Vagina (tissue), 2 donors: ENCODE results near the gene ATP4B. TPM values are rescaled to one million over a fixed set of nuclear protein-coding genes. Genes with fewer than 3 reads are reported as not detected.

Experiments used
- DNase-seq, 2 donors: peaks; one replicate each; pipeline ENCODE4 v3.0.0-alpha.2; 2017; ENCODE audit errors: extremely low spot score in 2 of 2
- H3K27ac ChIP-seq: fragments of 200-600 bp; sonication (generic); one replicate; pipeline ENCODE4 v1.5.1; 2019
- H3K27me3 ChIP-seq: fragments of 200-600 bp; sonication (generic); one replicate; pipeline ENCODE4 v1.5.1; 2019
- H3K36me3 ChIP-seq, 2 donors: fragments of 200-600 bp; sonication (generic); one replicate each; pipeline ENCODE4 v1.5.1; 2017 to 2019
- H3K4me1 ChIP-seq: fragments of 200-600 bp; sonication (generic); one replicate; pipeline ENCODE4 v1.5.1; 2019
- H3K4me3 ChIP-seq, 2 donors: fragments of 200-600 bp; sonication (generic); 1 replicate in 1 of 2; 2 replicates in 1 of 2; pipeline ENCODE4 v1.5.1; 2016 to 2019
- H3K9me3 ChIP-seq: fragments of 200-600 bp; sonication (generic); one replicate; pipeline ENCODE4 v1.5.1; 2019
- POLR2A ChIP-seq, 2 donors: fragments of 450-650 bp; IDR thresholded peaks; one replicate each; pipeline ENCODE4 v1.6.1; 2017; ENCODE audit warnings: antibody characterized with exemption in 2 of 2, mild to moderate bottlenecking in 2 of 2, moderate library complexity in 2 of 2
- POLR2AphosphoS5 ChIP-seq, 2 donors: sonication (generic); formaldehyde crosslinking; IDR thresholded peaks; one replicate each; pipeline ENCODE4 v1.9.0; 2017; ENCODE audit warnings: antibody characterized with exemption in 2 of 2, mild to moderate bottlenecking in 2 of 2, low read depth in 1 of 2; ENCODE audit not compliant: insufficient read depth in 1 of 2
- intact Hi-C: fragments of 100-400 bp; cut with DNase I; formaldehyde crosslinking; loops from one replicate; pipeline ENCODE4 v1.15.1; 2023
- total RNA-seq: library from RNA; depleted of rRNA; stranded (reverse); fragments of >200 nt; gene quantifications from one replicate; pipeline ENCODE4 v1.2.3, GENCODE V29; 2016
- TF ChIP-seq, protein P1 (sequence below), 3 experiments: fragments of 450-650 bp in 2 of 3; fragments of 200-600 bp in 1 of 3; sonication (generic) in 1 of 3; IDR thresholded peaks; one replicate each; pipeline ENCODE4 v1.5.1; 2017 to 2019; ENCODE audit warnings: antibody characterized with exemption in 3 of 3, mild to moderate bottlenecking in 2 of 3, moderate library complexity in 2 of 3

Gene ATP4B
- total RNA-seq, 1 donor from 2014 or later, result not detected

DNA sequence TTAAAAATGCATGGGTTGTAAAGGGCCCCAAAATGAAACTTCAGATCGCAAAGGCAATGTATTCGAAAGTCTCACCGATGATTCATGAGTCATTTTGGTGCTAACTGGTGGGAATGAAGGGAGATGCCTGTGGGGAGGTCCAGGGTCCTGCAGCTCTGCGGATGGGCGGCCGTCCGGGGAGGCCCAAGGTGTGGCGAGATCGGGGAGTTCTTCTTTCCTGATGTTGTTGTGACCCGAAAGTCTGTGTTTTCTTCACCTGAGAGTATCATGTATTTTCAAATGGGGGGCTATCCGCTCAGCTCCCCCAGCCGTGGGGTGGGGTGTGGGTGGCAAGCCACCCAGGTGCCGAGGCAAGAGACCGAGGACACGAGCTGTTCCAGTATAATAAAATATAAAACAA is 37.0 kb downstream of the ATP4B start:
- Histone ChIP-seq H3K36me3 (no peaks in the 10 kb centered on the region), H3K27ac (no peak overlapping the region), H3K4me1 (no peaks in the 10 kb centered on the region), H3K9me3 (no peaks in the 10 kb centered on the region), H3K27me3 (no peaks in the 10 kb centered on the region), H3K4me3 (no peak overlapping the region)
- DNase-seq, result no peak
- TF ChIP-seq, protein P1, sequence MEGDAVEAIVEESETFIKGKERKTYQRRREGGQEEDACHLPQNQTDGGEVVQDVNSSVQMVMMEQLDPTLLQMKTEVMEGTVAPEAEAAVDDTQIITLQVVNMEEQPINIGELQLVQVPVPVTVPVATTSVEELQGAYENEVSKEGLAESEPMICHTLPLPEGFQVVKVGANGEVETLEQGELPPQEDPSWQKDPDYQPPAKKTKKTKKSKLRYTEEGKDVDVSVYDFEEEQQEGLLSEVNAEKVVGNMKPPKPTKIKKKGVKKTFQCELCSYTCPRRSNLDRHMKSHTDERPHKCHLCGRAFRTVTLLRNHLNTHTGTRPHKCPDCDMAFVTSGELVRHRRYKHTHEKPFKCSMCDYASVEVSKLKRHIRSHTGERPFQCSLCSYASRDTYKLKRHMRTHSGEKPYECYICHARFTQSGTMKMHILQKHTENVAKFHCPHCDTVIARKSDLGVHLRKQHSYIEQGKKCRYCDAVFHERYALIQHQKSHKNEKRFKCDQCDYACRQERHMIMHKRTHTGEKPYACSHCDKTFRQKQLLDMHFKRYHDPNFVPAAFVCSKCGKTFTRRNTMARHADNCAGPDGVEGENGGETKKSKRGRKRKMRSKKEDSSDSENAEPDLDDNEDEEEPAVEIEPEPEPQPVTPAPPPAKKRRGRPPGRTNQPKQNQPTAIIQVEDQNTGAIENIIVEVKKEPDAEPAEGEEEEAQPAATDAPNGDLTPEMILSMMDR (IDR thresholded peaks at IDR 0.05), result no peak
- TF ChIP-seq POLR2AphosphoS5 (IDR thresholded peaks at IDR 0.05; ENCODE audit: insufficient read depth in 1 of 2, low read depth in 1 of 2), result no peak
- TF ChIP-seq POLR2A (IDR thresholded peaks at IDR 0.05), result no peak
- intact Hi-C loops, result no loop called here

DNA sequence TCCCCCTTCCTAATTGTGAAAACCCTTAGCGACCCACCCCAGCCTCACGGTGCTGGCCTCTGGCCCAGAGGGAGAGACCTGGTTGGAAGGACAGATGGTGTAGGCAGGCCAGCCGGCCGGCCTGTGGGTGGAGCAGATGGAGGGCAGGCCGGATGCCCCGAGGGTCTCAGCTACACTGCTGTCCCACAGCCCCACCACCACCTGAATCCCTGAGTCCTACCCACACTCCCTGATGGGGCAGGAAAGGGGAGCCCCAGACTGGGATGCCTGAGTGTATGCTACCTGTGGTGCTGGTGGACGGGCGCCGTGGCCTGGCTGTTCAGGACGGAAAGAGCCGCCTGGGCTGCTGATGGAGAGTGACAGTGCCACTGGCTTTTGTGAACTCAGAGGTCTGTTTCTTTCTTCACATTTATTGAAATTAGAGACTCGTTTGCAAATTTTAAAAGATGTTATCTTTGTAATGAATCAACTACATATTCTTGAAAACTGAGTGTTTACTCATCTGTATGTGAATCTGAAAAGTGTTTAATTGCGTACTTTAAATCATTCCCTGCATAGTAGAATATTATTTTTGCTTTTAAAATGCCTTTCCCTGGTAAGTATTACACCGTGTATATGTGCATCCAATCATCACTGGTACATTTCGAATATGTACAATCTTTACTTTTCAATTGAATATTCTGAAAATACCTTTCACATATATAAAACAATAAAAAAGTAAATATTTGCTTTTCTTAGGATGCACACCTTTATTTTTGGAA is 37.8 kb downstream of the ATP4B start:
- H3K4me3 ChIP-seq, result no peak overlapping the region
- no peak for TF ChIP-seq POLR2AphosphoS5 (IDR thresholded peaks at IDR 0.05; ENCODE audit: insufficient read depth in 1 of 2, low read depth in 1 of 2)
- TF ChIP-seq POLR2A (IDR thresholded peaks at IDR 0.05), result no peak
- TF ChIP-seq, protein P1 (IDR thresholded peaks at IDR 0.05), result no peak
- H3K9me3 ChIP-seq, result no peaks in the 10 kb centered on the region
- H3K36me3 ChIP-seq, result no peaks in the 10 kb centered on the region
- no peaks in the 10 kb centered on the region for H3K4me1 ChIP-seq
- intact Hi-C loops, result no loop called here
- no peak overlapping the region for H3K27ac ChIP-seq
- no peak for DNase-seq
- no peaks in the 10 kb centered on the region for H3K27me3 ChIP-seq

DNA sequence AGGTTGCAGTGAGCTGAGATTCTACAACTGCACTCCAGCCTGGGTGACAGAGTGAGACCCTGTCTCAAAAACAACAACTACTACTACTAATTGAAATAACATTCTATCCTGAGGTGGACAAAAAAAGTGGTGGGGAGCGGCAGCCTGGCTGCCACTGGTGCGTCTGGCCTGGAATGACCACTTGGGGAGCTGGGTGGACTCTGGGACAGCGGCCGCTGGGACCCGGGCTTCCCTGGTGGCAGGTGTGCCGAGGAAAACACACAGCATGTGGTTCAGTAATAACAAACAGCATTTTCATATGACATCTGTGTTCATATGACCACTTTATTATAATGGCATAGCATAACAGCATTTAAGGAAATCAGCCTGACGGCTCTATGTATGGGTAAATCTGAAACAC is 39.5 kb downstream of the ATP4B start:
- no peak for DNase-seq
- Histone ChIP-seq H3K4me1 (no peaks in the 10 kb centered on the region), H3K27me3 (no peaks in the 10 kb centered on the region), H3K9me3 (no peaks in the 10 kb centered on the region), H3K4me3 (no peak overlapping the region), H3K27ac (no peak overlapping the region), H3K36me3 (no peaks in the 10 kb centered on the region)
- no peak for TF ChIP-seq POLR2AphosphoS5 (IDR thresholded peaks at IDR 0.05; ENCODE audit: insufficient read depth in 1 of 2, low read depth in 1 of 2)
- TF ChIP-seq POLR2A (IDR thresholded peaks at IDR 0.05), result no peak
- intact Hi-C loops, result no loop called here

DNA sequence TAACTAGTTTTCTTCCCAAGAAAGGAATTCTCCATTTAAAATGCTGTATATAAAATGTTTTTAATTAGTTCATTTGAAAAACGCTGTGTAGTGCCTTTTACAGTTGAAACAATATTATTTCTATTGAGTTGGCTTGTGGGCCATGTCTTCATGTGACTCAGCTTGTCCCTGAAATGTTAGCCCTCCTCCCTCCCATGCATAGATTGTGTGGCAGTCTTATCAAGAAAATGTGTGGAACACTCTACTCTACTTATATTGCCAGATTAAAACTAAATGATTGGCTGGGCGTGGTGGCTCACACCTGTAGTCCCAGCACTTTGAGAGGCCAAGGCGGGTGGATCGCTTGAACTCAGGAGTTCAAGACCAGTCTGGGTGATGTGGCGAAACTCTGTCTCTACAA is 40.0 kb downstream of the ATP4B start:
- H3K4me3 ChIP-seq, result no peak overlapping the region
- TF ChIP-seq, protein P1 (IDR thresholded peaks at IDR 0.05), result no peak
- TF ChIP-seq POLR2A (IDR thresholded peaks at IDR 0.05) (no peak), POLR2AphosphoS5 (IDR thresholded peaks at IDR 0.05; ENCODE audit: insufficient read depth in 1 of 2, low read depth in 1 of 2) (no peak)
- H3K27me3 ChIP-seq, result no peaks in the 10 kb centered on the region
- intact Hi-C loops, result no loop called here
- no peaks in the 10 kb centered on the region for H3K4me1 ChIP-seq
- no peaks in the 10 kb centered on the region for H3K9me3 ChIP-seq
- peaks cover 0 to 1% of the 10 kb centered on the region in 2 donors for H3K36me3 ChIP-seq
- H3K27ac ChIP-seq, result no peak overlapping the region
- no peak for DNase-seq

DNA sequence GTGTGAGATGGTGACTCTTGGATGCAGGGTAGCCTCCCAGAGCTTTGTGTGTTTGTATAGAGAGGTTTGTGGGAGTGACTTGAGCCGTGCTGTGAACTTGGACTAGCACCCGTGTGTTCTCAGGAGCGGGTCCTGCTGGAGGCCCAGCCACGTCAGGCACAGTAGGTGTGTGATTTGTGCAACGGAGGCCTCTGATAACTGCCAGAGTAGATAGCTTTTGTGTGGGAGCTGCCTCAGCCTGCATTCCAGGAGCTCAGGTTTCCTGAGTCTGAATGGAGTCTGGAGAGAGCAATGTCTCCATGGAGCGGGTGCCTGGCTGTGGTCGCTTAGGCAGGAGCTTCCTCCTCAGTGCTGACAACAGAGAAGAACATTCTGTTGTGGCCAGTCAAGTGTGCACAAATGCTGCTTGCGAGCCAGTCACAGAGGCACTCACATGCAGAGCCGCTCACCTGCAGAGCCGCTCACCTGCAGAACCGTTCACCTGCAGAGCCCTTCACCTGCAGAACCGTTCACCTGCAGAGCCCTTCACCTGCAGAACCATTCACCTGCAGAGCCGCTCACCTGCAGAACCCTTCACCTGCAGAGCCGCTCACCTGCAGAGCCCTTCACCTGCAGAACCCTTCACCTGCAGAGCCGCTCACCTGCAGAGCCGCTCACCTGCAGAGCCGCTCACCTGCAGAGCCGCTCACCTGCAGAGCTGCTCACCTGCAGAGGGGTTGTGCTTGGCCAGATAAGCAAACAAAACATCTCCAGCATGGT is 40.8 kb downstream of the ATP4B start:
- Histone ChIP-seq H3K4me3 (no peak overlapping the region), H3K36me3 (peaks cover 0 to 8% of the 10 kb centered on the region in 2 donors), H3K27ac (no peak overlapping the region), H3K9me3 (no peaks in the 10 kb centered on the region), H3K4me1 (no peaks in the 10 kb centered on the region), H3K27me3 (no peaks in the 10 kb centered on the region)
- intact Hi-C loops, result no loop called here
- TF ChIP-seq POLR2A (IDR thresholded peaks at IDR 0.05) (no peak), POLR2AphosphoS5 (IDR thresholded peaks at IDR 0.05; ENCODE audit: insufficient read depth in 1 of 2, low read depth in 1 of 2) (no peak)
- TF ChIP-seq, protein P1 (IDR thresholded peaks at IDR 0.05), result no peak
- DNase-seq, result no peak
